HG02588 (cell line): Measurements from ENCODE around the gene SLC16A10.
"Not testable (repeated sequence)": the region's sequence is repeated elsewhere in the genome, so short reads cannot be mapped to it uniquely, and the experiment has no call there.

Source experiments
- ATAC-seq: cut with Tn5 transposase; IDR thresholded peaks from one replicate; pipeline ENCODE4 v1.9.1; 2021; ENCODE audit warnings: mild to moderate bottlenecking, moderate library complexity; ENCODE audit not compliant: unreplicated experiment

The SLC16A10 gene

GRCh38 chr6:111080698-111081097, 6.6 kb upstream of the SLC16A10 start:
- ATAC-seq, result no peak

DNA sequence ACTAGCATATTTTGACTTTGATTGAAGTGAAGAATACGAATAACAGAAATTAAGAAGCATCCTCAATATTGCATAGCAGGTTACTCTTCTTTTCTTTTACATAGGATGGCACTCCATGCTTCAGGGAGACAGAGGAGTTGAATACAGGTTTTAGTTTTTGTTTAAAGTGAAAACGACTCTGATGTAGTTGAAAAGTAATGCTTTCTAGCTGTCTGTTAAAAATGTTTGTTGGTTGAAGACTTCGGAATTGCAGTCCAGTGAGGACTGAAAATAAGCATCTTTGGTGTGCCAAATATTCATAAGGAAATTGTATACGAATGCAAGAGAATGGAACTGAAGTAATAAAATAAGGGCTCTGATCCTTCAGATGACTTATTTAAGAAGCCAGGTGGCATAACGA, 618 bp upstream of the SLC16A10 start:
- ATAC-seq, result no peak

DNA sequence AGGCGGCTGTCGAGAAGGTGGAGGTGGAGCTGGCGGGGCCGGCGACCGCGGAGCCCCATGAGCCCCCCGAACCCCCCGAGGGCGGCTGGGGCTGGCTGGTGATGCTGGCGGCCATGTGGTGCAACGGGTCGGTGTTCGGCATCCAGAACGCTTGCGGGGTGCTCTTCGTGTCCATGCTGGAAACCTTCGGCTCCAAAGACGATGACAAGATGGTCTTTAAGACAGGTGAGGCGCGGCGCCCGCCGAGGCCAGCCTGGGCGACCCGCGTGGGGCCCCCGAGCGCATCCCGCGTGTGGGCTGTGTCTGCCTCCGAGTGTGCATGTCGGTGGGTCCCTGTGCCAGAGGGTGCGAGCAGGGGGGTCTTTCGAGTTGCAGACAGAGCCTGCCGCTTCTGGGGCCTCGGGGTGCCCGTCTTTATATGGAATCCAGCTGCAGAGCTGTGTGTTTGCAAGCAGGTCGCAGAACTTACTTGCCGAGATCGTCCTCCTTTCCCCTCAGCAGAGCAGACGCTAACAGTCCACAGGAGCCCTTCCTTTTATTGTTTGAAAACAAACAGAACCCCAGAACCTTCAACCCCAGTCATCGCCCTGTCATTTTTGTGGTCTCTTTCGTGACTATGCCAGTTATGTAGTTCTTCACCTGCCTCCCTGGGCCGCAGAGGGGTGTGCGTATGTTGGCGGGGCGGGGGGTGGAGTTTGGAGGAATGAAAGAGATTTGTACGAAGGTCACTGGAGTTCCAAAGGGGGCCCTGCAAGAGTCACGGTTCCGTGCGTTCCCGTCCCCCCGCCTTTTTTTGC, 766 bp downstream of the SLC16A10 start:
- peak; percentile 11 for ATAC-seq

DNA sequence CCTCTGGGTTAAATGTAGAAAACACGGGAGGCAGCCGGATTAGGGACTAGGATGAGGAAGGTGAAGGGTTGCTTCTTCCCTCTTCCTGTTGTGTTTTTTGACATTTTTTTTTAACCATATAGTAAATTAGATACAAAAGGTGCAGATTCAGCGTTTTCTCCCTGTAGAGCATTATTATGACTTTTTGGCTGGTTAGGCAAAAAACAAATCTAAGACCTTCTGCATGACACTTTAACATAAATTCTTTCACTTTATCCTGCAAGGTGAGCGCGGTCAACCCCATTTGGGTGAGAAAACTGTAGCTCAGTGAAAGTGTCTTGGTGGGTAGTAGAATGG, 1.3 kb downstream of the SLC16A10 start:
- ATAC-seq, result no peak

GRCh38 chr6:111090766-111091165, 3.5 kb downstream of the SLC16A10 start:
- no peak for ATAC-seq

DNA sequence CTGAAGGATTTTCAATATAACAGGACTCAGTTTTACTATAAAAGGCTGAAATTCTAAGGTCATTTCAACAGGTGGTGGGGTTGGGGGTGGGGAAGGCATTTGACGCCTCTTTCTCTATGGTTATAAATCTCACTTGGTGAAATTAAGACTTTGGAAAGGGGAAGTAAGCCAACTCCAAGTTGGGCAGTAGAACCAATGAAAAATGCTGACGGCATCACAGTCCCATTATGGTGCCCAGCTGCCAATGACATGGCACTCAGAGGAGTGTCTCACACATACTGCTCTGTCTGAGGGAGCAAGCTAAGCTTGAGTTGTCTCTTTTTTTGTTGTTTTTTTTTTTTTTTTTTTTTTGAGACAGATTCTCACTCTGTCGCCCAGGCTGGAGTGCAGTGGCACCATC, 4.7 kb downstream of the SLC16A10 start:
- ATAC-seq, result no peak

- ATAC-seq, result not testable (repeated sequence)
Measured at GRCh38 chr6:111095488-111095887, 8.2 kb downstream of the SLC16A10 start.

DNA sequence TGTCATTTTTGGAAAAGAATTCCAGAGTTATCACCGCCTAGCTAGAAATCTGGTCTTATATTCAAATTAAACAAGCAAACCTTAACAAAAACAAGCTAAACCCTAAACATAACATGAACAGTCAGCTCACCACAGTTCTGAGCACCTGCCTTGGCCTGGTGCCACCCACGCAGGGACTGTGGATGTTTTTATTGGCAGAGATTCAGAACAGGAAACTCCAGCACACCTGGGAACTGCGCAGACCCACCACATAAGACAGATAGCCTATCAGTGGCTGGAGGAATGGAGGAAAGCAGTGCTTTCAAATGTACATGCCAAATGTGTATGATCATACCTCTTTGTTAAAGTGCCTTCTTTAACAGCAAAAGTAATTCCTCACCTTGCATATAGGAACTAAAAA, 8.9 kb downstream of the SLC16A10 start:
- no peak for ATAC-seq

DNA sequence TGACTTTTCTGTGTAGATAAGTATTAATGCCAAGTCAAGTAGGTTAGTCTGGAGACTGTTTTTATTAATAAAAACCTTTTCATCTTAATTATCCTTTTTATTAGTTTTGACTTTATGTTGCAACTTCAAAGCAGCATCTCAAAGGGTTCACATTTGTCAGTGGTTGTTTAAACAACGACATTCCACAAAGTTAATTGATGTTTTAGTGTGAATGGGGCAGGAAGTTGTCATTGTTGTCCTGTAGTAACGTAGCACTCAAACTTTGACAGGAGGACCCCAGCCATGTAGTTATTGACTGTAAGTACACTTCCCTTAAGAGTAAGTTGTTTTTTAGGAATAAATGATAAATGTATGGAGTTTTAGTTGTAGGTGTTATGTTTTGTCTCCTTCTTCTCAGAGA, 11.3 kb downstream of the SLC16A10 start:
- no peak for ATAC-seq

DNA sequence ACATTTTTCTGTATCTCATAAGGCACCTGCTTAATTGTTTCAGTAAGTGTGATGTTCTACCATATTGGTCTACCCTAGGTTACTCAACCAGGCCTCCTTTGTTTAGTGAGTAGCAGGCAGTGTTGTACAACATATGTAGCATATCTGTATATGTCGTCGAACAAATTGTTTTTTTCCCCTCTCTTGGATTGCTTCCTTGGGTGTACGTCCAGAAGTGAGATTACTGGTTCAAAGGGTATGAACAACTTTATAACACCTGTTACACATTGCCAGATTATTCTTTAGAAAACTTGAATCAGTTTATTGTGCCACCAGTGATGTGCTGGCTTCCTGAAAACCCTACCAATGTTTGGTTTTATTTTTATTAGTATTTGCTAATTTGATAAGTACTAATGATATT, 14.7 kb downstream of the SLC16A10 start:
- ATAC-seq, result no peak

- ATAC-seq, result no peak
Measured at GRCh38 chr6:111105578-111105977, 18.3 kb downstream of the SLC16A10 start.

DNA sequence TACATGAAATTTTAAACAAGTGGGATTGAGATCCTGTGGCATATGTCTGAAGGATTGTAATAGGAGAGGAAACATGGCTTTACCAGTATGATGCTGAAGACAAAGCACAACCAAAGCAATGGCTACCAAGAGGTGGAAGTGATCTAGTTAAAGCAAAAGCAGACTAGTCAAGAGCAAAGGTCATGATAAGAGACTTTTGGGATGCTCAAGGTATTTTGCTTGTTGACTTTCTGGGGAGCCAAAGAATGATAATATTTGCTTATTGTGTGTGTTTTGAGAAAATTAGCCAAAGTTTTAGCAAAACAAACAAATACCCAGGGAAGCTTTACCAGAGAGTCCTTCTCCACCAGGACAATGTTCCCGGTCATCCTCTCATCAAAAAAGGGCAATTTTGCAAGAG, 20.3 kb downstream of the SLC16A10 start:
- no peak for ATAC-seq

GRCh38 chr6:111110036-111110435, 22.7 kb downstream of the SLC16A10 start:
- no peak for ATAC-seq

GRCh38 chr6:111113336-111114086, 26.2 kb downstream of the SLC16A10 start:
- no peak for ATAC-seq

DNA sequence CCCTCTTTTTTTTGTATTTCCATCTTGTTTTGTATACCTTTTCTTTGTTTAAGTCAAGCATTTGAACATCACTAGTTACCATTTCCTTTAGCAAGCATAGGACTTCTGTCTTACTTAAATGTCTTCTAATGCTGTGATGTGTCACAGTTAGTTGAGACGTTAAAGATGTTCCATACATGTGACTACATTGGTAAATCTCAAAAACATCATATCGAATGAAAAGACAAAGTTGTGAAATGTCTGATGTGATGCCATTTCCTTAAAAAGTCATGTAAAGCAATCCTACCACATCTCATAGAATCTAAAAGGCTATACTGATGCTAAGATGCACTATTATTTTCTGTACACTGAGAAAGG, 26.8 kb downstream of the SLC16A10 start:
- ATAC-seq, result no peak

DNA sequence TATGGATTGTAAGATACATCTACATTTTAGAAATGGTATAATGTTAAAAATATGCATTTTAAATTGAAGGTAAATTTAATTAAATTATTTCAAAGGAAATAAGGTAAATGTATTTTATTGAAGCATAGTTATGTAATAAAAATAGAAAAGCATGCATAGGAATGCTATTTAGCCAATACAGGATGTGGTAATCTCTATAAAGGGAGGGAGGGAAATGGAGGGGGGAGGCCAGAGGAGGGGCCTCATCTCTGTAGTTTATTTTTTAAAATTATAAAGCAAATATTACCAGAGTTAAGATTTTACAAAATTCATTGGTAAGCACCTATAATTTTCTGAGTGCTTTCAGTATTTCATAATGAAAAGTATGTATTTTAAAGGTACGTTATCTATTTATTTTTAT, 27.2 kb downstream of the SLC16A10 start:
- no peak for ATAC-seq

GRCh38 chr6:111118826-111119225, 31.5 kb downstream of the SLC16A10 start:
- no peak for ATAC-seq

DNA sequence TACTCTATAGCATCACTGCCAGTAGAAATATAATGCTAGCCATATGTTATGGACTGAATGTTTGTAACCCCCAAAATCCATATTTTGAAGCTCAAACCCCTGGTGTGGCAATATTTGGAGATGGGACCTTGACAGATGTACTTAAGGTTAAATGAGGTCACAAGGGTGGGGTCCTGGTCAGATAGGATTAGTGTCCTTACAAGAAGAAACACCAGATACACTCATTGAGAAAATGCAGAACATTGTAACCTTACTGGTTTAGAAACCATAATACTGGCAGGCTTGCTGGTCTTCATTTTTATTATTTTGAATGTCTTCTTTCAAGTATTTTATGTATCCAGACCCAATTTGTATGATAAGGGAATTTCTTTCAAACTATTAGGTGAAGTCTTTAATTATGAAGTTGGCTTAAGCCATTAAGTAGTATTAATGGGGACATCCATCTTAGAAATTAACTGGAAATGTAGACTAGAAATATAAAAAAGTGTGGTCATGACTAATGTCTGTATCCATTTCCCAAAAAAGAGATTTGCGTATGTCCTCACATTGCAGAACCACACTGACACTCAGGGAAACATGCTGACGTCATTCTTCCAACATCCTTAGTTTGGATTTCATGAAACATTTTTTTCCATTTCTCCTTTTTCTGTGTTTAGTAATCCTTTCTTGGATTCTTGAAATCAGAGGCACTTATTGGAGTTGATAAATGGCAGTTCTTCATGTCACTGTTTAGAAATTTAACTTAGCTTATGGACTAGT, 32.4 kb downstream of the SLC16A10 start:
- ATAC-seq, result no peak

GRCh38 chr6:111121789-111122350, 34.6 kb downstream of the SLC16A10 start:
- no peak for ATAC-seq

DNA sequence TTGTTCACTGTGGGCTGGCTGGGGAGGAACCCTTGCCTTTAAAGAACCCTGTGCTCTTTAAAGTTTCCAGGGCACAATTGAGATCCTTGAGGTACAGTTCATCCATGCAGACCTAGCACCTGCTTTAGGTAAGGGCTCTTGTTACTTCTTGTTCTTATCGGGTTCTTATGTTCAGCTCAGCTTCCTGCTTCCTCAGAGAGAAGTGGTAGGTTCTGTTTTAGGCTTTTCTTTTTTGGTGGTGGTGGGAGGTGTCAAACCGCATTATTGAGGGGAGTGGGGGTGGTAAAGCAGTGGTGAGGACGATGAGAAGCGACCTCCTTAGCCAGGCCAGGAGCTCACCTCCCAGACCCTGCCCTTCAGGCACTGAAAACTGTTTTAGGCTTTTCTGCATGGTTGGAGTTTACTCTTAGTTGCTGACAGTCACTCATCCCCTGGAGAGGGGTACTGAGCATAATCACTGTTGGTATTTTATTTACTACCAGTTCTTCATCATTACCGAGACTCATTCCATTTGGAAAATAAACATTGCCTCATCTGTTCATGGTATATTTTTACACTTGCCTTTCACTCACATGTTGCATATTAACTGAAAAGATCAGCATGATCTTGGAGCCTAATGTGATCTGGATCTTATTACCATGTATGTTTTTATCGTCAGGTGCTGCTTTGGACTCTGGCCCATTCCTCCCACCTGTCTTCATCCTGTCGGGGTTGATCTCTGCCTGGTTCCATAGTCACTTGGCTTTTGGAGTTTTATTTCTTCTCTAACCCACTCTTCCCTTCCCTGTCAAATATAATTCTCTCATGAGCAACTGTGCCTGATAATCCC, 35.4 kb downstream of the SLC16A10 start:
- ATAC-seq, result no peak

DNA sequence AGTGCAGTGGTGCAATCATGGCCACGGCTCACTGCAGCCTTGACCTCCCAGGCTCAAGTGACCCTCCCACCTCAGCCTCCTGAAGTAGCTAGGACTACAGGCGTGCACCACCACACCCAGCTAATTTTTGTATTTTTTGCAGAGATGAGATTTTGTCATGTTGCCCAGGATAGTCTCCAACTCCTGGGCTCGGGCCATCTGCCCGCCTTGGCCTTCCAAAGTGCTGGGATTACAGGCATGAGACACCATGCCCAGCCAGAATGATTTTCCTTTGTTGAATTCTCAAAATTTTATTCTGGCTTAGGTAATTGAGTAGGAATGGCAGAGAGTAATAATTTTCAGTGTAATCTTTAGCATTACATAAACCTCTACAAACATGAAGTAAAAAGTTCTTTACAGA, 37.1 kb downstream of the SLC16A10 start:
- no peak for ATAC-seq
